Bladder microvascular endothelial cell (primary cell): ENCODE results near the gene ATF7. TPM values are rescaled to one million over a fixed set of nuclear protein-coding genes. Genes with fewer than 3 reads are reported as not detected.

ENCODE experiments used
- total RNA-seq: library from RNA; depleted of rRNA; stranded (reverse); fragments of >200 nt; gene quantifications from 2 replicates; pipeline ENCODE4 v1.2.3, GENCODE V29; 2014

Gene ATF7
- 7.1 and 19.1 TPM in 2 replicates for total RNA-seq

DNA sequence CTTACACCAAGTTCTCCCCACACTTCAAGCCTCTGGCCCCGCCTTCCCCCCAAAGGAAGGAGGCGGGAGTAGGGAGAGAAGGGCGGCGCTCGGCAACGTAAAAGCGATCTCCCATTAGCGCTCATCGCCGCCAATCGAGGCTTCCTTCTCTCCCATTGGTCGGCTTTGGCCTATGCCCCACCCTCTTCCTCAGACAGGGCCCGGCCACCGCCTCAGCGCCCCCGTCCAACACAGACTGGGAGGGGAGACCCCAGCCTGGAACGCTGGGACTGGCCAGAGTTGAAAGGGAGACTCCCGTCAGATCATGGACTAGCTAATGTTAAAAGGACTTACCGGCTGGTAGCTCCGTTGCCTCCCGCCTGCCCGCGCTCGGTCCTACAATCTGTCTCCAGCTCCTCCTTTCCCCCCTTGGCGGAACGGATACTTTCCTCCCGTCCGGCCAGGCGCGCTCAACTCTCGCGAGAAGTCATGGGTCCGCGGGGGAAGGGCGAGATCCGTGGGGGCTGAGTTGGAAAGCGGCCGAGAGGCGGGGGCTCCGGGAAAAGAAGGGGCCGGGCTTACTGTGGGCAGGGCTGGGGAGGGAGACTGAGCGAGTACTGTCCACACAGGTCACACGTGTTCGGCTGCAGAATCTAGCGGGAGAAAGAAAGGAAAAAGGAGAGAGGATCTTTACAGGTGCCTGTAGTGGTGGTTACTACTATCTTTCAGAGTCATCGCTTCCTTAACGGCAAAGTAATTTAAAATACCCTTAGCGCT, at the start of gene ATF7:
TSS of gene ATF7 (minus strand) at position 437 of the 756 bp plus-strand sequence. CDS start 25,382 bp downstream, outside the sequence.

DNA sequence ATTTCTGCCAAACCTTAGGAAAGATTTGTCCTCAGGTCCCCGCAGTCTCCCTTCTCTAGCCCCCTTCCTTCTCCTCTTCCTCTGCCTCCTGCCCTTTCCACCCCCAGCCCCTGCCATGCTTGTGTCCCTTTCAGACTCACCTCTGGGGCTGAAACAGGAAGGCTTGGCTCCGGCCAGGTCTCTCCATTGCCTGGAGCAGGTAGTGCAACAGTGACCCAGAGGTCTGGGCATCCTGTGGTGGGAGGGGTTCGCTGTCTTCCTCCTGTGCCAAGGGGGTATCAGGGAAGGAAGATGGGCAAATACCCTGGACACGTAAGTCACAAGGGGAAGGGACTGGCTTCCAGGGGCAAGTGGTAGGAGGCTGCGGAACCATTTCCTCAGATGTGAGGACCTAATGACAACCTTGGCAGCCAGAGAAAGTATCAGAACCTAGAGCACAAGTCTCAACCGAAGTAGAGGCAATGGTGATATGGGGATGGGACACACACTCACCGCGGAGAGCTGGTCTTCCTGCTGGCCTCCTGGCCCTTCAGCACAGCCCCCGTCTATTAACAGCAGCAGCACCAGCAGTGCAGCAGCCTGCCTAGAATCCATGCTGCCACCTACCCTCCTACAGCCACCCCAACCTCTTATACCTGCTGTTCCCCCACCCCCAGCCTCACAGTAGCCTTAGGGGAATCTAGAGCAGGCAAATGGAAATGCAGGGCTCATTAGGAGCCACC, 119.1 kb downstream of the ATF7 start, which contains the start of gene NPFF:
TSS of gene NPFF (minus strand) at position 604 of the 722 bp plus-strand sequence. CDS start at position 594, 10 bp downstream.

DNA sequence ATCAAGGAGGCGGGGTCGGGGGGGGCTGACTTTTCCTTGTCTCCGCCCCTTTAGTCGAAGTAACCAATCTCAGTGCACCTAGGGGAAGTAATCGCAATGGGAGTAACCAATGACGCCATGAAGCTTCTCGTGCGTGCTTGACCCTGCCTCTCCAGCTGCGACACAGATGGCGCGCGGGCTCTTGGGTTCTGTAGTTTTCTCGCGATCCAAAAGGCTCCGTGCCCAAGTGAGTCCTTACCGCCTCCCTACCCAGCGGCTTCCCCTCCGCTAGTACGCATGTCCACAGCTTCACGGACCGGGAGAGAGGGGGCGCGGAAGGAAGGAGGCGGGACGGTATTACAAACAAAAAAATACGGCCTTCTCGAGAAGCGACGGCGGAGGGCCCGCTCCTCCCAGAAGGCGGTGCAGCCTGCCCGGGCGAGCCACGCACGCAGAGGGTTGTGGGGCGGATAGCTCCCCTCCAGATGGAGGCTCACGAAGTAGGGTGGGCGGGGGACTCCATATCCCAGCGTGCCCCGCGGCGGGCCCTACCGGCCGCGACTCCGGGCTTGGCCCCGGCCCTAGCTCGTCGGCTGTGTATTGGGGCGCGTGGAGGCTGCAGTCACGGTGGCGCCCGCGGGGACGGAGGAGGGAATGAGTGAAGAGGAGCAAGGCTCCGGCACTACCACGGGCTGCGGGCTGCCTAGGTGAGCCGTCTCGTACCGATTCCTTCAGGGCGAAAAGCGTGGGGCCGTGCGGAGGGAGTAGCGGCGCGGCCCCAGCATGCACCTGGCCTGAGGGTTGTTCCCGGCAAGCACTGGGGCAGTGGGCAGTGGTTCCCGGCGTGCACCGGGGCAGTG, 125.2 kb downstream of the ATF7 start, which contains the start of gene TARBP2:
TSS of gene TARBP2 (plus strand) at position 508 of the 839 bp plus-strand sequence. CDS start at position 634, 126 bp downstream.

DNA sequence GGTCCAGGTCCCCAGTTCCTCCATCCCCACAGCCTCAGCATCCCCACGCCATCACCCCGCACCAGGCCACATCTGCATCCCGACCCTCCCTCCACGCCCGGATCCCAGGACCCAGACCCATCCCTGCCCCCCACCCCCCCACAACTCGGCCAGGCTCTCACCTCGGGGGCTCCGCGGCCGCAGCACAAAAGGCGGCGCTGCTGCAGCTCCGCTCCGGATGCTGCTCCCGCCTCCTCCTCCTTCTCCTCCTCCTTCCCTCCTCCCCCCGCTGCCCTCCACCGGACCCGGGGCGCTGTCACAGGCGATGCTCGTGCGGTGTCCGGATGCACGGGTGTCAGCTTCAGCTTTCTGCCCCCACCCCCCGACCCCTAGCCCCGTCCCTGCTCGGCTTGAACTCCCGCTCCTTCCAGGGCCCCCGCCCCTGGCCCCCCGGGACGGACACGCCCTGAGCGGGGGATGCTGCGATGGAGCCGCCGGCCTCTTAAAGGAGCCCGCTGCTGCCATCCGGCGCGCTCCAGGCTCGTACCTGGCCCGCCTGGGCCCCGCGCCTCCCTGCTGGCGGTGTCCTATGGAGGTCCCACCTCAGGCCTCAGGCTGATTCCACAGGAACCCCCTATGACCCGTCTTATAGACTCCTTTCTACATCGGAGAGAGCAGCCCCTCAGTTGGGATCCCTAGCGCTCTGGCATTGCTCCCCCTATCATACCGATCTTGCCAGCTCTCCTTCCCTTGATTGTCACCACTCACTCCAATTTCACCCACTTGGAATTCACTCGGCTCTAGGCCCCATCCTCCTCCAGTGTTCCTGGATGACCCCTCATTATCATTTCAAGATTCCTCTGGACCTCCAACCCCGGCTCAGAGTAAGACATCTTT, 126.7 kb downstream of the ATF7 start, which contains the start of gene MAP3K12:
TSS of gene MAP3K12 (minus strand) at position 193 of the 876 bp plus-strand sequence. CDS start 12,067 bp downstream, outside the sequence.

Other genes with a start within 250 kb of the ATF7 start
- 21.0 and 37.1 TPM in 2 replicates for gene SP1, start 246.2 kb downstream of the ATF7 start, total RNA-seq
- not detected in 2 replicates for gene AMHR2, start 202.5 kb downstream of the ATF7 start, total RNA-seq
- 15.9 TPM in 2 replicates for gene PRR13, start 184.6 kb downstream of the ATF7 start, total RNA-seq
- gene PCBP2, start 174.3 kb downstream of the ATF7 start, total RNA-seq: 265 and 440 TPM in 2 replicates
- 11.7 and 12.4 TPM in 2 replicates for gene MAP3K12, start 126.9 kb downstream of the ATF7 start, total RNA-seq
- gene TARBP2, start 125.1 kb downstream of the ATF7 start, total RNA-seq: 41.0 and 43.8 TPM in 2 replicates
- not detected in 2 replicates for gene NPFF, start 118.9 kb downstream of the ATF7 start, total RNA-seq
- 93.1 and 123 TPM in 2 replicates for gene ATP5MC2, start 49.7 kb upstream of the ATF7 start, total RNA-seq
- 49.2 and 101 TPM in 2 replicates for gene CALCOCO1, start 101.1 kb upstream of the ATF7 start, total RNA-seq
- gene CISTR, start 125.6 kb upstream of the ATF7 start, total RNA-seq: not detected in 2 replicates